ENCODE measurements around the gene SYNGAP1. TPM values are rescaled to one million over a fixed set of nuclear protein-coding genes. Genes with fewer than 3 reads are reported as not detected.

Gene SYNGAP1
- total and polyA plus RNA-seq, 9 of the 15 experiments (the other 6 are each of a cell fraction or from before 2014, with no cell fraction given), result 0.01 to 22.8 (median 3.2) TPM

DNA sequence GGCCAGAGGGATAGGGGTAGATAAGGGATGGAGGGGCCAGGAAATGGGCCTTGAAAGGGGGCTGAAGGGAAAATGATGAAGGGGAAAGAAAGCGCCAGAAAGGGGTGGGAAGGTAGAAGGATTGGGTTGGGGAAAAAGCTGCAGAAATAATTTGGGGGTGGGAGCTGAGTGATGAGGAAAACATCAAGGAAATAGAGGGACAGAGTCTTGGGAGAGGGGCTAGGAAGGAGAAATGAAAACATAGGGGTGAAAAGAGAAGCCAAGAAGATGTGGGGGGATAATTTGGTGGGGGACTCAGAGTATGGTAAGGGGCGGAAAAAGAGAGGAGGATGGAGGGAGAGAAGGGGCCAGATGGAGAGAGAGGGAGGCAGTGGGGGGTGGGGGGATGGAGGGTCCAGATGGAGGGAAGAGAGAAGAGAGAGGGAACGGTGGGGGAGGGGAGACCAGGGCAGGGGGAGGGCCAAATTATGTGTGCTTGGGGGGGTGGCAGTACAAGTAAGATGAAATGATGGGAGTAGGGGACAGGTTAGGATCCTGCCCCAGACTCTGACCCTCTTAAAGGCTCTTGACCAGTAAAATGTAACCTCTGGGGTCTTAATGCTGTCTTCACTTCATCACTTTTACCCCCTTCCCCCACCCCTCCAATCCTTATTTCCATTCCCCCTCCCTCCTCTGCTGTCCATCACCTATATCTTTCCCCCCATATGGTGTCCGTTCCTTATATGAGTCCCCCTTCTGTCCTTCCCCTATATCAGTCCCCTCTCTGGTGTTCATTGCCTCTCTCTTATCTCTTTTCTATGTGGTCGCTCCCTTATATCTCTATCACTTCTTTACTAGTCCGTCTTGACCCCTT is 852 bp downstream of the SYNGAP1 start (continued):
- TF ChIP-seq, protein P1, sequence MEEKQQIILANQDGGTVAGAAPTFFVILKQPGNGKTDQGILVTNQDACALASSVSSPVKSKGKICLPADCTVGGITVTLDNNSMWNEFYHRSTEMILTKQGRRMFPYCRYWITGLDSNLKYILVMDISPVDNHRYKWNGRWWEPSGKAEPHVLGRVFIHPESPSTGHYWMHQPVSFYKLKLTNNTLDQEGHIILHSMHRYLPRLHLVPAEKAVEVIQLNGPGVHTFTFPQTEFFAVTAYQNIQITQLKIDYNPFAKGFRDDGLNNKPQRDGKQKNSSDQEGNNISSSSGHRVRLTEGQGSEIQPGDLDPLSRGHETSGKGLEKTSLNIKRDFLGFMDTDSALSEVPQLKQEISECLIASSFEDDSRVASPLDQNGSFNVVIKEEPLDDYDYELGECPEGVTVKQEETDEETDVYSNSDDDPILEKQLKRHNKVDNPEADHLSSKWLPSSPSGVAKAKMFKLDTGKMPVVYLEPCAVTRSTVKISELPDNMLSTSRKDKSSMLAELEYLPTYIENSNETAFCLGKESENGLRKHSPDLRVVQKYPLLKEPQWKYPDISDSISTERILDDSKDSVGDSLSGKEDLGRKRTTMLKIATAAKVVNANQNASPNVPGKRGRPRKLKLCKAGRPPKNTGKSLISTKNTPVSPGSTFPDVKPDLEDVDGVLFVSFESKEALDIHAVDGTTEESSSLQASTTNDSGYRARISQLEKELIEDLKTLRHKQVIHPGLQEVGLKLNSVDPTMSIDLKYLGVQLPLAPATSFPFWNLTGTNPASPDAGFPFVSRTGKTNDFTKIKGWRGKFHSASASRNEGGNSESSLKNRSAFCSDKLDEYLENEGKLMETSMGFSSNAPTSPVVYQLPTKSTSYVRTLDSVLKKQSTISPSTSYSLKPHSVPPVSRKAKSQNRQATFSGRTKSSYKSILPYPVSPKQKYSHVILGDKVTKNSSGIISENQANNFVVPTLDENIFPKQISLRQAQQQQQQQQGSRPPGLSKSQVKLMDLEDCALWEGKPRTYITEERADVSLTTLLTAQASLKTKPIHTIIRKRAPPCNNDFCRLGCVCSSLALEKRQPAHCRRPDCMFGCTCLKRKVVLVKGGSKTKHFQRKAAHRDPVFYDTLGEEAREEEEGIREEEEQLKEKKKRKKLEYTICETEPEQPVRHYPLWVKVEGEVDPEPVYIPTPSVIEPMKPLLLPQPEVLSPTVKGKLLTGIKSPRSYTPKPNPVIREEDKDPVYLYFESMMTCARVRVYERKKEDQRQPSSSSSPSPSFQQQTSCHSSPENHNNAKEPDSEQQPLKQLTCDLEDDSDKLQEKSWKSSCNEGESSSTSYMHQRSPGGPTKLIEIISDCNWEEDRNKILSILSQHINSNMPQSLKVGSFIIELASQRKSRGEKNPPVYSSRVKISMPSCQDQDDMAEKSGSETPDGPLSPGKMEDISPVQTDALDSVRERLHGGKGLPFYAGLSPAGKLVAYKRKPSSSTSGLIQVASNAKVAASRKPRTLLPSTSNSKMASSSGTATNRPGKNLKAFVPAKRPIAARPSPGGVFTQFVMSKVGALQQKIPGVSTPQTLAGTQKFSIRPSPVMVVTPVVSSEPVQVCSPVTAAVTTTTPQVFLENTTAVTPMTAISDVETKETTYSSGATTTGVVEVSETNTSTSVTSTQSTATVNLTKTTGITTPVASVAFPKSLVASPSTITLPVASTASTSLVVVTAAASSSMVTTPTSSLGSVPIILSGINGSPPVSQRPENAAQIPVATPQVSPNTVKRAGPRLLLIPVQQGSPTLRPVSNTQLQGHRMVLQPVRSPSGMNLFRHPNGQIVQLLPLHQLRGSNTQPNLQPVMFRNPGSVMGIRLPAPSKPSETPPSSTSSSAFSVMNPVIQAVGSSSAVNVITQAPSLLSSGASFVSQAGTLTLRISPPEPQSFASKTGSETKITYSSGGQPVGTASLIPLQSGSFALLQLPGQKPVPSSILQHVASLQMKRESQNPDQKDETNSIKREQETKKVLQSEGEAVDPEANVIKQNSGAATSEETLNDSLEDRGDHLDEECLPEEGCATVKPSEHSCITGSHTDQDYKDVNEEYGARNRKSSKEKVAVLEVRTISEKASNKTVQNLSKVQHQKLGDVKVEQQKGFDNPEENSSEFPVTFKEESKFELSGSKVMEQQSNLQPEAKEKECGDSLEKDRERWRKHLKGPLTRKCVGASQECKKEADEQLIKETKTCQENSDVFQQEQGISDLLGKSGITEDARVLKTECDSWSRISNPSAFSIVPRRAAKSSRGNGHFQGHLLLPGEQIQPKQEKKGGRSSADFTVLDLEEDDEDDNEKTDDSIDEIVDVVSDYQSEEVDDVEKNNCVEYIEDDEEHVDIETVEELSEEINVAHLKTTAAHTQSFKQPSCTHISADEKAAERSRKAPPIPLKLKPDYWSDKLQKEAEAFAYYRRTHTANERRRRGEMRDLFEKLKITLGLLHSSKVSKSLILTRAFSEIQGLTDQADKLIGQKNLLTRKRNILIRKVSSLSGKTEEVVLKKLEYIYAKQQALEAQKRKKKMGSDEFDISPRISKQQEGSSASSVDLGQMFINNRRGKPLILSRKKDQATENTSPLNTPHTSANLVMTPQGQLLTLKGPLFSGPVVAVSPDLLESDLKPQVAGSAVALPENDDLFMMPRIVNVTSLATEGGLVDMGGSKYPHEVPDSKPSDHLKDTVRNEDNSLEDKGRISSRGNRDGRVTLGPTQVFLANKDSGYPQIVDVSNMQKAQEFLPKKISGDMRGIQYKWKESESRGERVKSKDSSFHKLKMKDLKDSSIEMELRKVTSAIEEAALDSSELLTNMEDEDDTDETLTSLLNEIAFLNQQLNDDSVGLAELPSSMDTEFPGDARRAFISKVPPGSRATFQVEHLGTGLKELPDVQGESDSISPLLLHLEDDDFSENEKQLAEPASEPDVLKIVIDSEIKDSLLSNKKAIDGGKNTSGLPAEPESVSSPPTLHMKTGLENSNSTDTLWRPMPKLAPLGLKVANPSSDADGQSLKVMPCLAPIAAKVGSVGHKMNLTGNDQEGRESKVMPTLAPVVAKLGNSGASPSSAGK (IDR thresholded peaks at IDR 0.05), result peak; percentile 31; the same call in 1 of the 2 replicates
- TF ChIP-seq, protein P2, sequence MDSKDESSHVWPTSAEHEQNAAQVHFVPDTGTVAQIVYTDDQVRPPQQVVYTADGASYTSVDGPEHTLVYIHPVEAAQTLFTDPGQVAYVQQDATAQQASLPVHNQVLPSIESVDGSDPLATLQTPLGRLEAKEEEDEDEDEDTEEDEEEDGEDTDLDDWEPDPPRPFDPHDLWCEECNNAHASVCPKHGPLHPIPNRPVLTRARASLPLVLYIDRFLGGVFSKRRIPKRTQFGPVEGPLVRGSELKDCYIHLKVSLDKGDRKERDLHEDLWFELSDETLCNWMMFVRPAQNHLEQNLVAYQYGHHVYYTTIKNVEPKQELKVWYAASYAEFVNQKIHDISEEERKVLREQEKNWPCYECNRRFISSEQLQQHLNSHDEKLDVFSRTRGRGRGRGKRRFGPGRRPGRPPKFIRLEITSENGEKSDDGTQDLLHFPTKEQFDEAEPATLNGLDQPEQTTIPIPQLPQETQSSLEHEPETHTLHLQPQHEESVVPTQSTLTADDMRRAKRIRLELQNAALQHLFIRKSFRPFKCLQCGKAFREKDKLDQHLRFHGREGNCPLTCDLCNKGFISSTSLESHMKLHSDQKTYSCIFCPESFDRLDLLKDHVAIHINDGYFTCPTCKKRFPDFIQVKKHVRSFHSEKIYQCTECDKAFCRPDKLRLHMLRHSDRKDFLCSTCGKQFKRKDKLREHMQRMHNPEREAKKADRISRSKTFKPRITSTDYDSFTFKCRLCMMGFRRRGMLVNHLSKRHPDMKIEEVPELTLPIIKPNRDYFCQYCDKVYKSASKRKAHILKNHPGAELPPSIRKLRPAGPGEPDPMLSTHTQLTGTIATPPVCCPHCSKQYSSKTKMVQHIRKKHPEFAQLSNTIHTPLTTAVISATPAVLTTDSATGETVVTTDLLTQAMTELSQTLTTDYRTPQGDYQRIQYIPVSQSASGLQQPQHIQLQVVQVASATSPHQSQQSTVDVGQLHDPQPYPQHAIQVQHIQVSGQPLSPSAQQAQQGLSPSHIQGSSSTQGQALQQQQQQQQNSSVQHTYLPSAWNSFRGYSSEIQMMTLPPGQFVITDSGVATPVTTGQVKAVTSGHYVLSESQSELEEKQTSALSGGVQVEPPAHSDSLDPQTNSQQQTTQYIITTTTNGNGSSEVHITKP (IDR thresholded peaks at IDR 0.05; ENCODE audit: partially characterized antibody), result peak; percentile 50
- TF ChIP-seq RAD51 (IDR thresholded peaks at IDR 0.05; ENCODE audit: borderline replicate concordance, low read depth), result no peak
- TF ChIP-seq, protein P3, sequence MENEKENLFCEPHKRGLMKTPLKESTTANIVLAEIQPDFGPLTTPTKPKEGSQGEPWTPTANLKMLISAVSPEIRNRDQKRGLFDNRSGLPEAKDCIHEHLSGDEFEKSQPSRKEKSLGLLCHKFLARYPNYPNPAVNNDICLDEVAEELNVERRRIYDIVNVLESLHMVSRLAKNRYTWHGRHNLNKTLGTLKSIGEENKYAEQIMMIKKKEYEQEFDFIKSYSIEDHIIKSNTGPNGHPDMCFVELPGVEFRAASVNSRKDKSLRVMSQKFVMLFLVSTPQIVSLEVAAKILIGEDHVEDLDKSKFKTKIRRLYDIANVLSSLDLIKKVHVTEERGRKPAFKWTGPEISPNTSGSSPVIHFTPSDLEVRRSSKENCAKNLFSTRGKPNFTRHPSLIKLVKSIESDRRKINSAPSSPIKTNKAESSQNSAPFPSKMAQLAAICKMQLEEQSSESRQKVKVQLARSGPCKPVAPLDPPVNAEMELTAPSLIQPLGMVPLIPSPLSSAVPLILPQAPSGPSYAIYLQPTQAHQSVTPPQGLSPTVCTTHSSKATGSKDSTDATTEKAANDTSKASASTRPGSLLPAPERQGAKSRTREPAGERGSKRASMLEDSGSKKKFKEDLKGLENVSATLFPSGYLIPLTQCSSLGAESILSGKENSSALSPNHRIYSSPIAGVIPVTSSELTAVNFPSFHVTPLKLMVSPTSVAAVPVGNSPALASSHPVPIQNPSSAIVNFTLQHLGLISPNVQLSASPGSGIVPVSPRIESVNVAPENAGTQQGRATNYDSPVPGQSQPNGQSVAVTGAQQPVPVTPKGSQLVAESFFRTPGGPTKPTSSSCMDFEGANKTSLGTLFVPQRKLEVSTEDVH (IDR thresholded peaks at IDR 0.05; ENCODE audit: low read depth, partially characterized antibody), result peak; percentile 71
